Endothelial cell of umbilical vein (primary cell): Measurements from ENCODE around the gene ITSN2. TPM values are rescaled to one million over a fixed set of nuclear protein-coding genes. Genes with fewer than 3 reads are reported as not detected.

ENCODE experiments used
- BruUV-seq: library from RNA; stranded (reverse); fragments of 400-500 nt; replicated peaks from 2 replicates; lab custom pipeline; 2021; lab: Mats Ljungman, UMichigan
- CTCF ChIA-PET: fragments of 300-600, 350-600 bp; sonication (Branson Sonifier 250); formaldehyde crosslinking; loops from one replicate; lab custom pipeline; 2021; ENCODE audit warnings: antibody characterized with exemption, inconsistent platforms; lab: Charles Lee
- POLR2A ChIA-PET: fragments of 300-600, 350-600 bp; sonication (Branson Sonifier 250); formaldehyde crosslinking; loops from one replicate; lab custom pipeline; 2021; ENCODE audit warnings: antibody characterized with exemption, inconsistent platforms; lab: Charles Lee
- DNase-seq: peaks from one replicate; pipeline ENCODE4 v3.0.0-alpha.2; 2011; ENCODE audit warnings: low read depth, low spot score
- FAIRE-seq: peaks from 2 replicates; lab custom pipeline; 2011; peaks lifted over from hg19 to GRCh38; lab: Jason Lieb, UNC
- H2AFZ ChIP-seq: 2 replicates; pipeline ENCODE4 v1.6.0; 2012; ENCODE audit warnings: low read depth, low read length, control low read depth, inconsistent platforms
- H3K27ac ChIP-seq: 2 replicates; pipeline ENCODE4 v1.5.1; 2011; ENCODE audit warnings: low read depth, mild to moderate bottlenecking, control low read depth, low read length, moderate library complexity; ENCODE audit not compliant: insufficient read depth
- H3K27me3 ChIP-seq, 2 experiments: 2 replicates each; pipeline versions ENCODE4 v1.6.0 to v1.6.1; 2011; ENCODE audit warnings: low read length in 2 of 2, mixed read lengths in 1 of 2; ENCODE audit not compliant: control insufficient read depth in 2 of 2, insufficient read depth in 2 of 2
- H3K36me3 ChIP-seq, 2 experiments: 2 replicates in 1 of 2; 3 replicates in 1 of 2; pipeline ENCODE4 v1.5.1; 2011; ENCODE audit warnings: low read length in 2 of 2, mild to moderate bottlenecking in 1 of 2, moderate library complexity in 1 of 2; ENCODE audit not compliant: control insufficient read depth in 2 of 2, insufficient read depth in 2 of 2; ENCODE audit errors: extremely low read depth in 1 of 2
- H3K4me1 ChIP-seq: 3 replicates; pipeline ENCODE4 v1.5.1; 2011; ENCODE audit warnings: mild to moderate bottlenecking, low read length; ENCODE audit not compliant: control insufficient read depth, insufficient read depth; ENCODE audit errors: extremely low read depth
- H3K4me2 ChIP-seq: 2 replicates; pipeline ENCODE4 v1.6.1; 2011; ENCODE audit warnings: low read length, control low read depth, mixed read lengths; ENCODE audit not compliant: insufficient read depth
- H3K4me3 ChIP-seq, 3 experiments: fragments of 200-600 bp in 1 of 3; sonication (generic), shearing (Covaris generic) in 1 of 3; replicated peaks in 1 of 3; 2 replicates each; pipeline ENCODE4 v1.5.1; 2011 to 2016; ENCODE audit warnings: control low read depth in 3 of 3, low read length in 3 of 3, mild to moderate bottlenecking in 2 of 3, inconsistent platforms in 1 of 3, low read depth in 1 of 3, moderate library complexity in 1 of 3; ENCODE audit not compliant: insufficient read depth in 1 of 3
- H3K79me2 ChIP-seq: 2 replicates; pipeline ENCODE4 v1.6.0; 2012; ENCODE audit warnings: low read length, inconsistent platforms; ENCODE audit not compliant: control insufficient read depth, insufficient read depth
- H3K9ac ChIP-seq: replicated peaks from 2 replicates; pipeline ENCODE3; 2011; ENCODE audit warnings: low read length, control low read depth; ENCODE audit not compliant: insufficient read depth; ENCODE audit errors: extremely low read depth
- H3K9me1 ChIP-seq: replicated peaks from 3 replicates; pipeline ENCODE4 v1.6.0; 2011; ENCODE audit warnings: mild to moderate bottlenecking, low read length; ENCODE audit not compliant: control insufficient read depth, insufficient read depth; ENCODE audit errors: extremely low read depth
- H3K9me3 ChIP-seq: replicated peaks from 2 replicates; pipeline ENCODE4 v1.5.1; 2012; ENCODE audit warnings: low read length, inconsistent platforms; ENCODE audit not compliant: control insufficient read depth, insufficient read depth
- H4K20me1 ChIP-seq: replicated peaks from 2 replicates; pipeline ENCODE3; 2011; ENCODE audit warnings: mild to moderate bottlenecking, low read length; ENCODE audit not compliant: control insufficient read depth, insufficient read depth; ENCODE audit errors: extremely low read depth
- EZH2 ChIP-seq: IDR thresholded peaks from 2 replicates; pipeline ENCODE4 v1.6.1; 2012; ENCODE audit warnings: borderline replicate concordance, low read depth, mild to moderate bottlenecking, moderate library complexity, low read length, inconsistent platforms; ENCODE audit not compliant: severe bottlenecking
- FOS ChIP-seq: IDR thresholded peaks from 2 replicates; pipeline ENCODE4 v1.6.1; 2011; ENCODE audit warnings: mild to moderate bottlenecking, low read length, moderate library complexity, borderline replicate concordance; ENCODE audit not compliant: insufficient read depth
- GATA2 ChIP-seq: IDR thresholded peaks from 2 replicates; pipeline ENCODE4 v1.7.0; 2011; ENCODE audit warnings: low read depth, mild to moderate bottlenecking, moderate library complexity, mixed read lengths, low read length; ENCODE audit not compliant: insufficient read length, insufficient read depth
- JUN ChIP-seq: IDR thresholded peaks from 2 replicates; pipeline ENCODE4 v1.6.1; 2011; ENCODE audit warnings: borderline replicate concordance, low read depth; ENCODE audit not compliant: insufficient read length, insufficient read depth
- MYC ChIP-seq: IDR thresholded peaks from one replicate; pipeline ENCODE4 v1.6.1; 2011; ENCODE audit warnings: mild to moderate bottlenecking, low read depth, low read length
- POLR2A ChIP-seq: IDR thresholded peaks from 2 replicates; pipeline ENCODE4 v1.6.1; 2012; ENCODE audit warnings: low read depth, mild to moderate bottlenecking, control low read depth, low read length
- POLR2AphosphoS5 ChIP-seq: IDR thresholded peaks from 2 replicates; pipeline ENCODE4 v1.6.1; 2012; ENCODE audit warnings: low read depth, mild to moderate bottlenecking, control low read depth, low read length, moderate library complexity; ENCODE audit not compliant: insufficient read depth
- dilution Hi-C: fragments of 300-500 bp; cut with MboI; formaldehyde crosslinking; loops from one replicate; pipeline ENCODE4 v1.15.0; 2019; ENCODE audit warnings: low sequenced_read_pairs; ENCODE audit not compliant: extremely low pct_ligation_motif_present
- intact Hi-C: fragments of 100-400 bp; cut with micrococcal nuclease; formaldehyde crosslinking; loops from one replicate; pipeline ENCODE4 v1.10.0; 2022
- polyA plus RNA-seq, 4 experiments: library from polyadenylated mRNA; depleted of rRNA in 3 of 4; stranded (reverse) in 3 of 4; unstranded in 1 of 4; fragments of >200 nt; gene quantifications; 2 replicates each; pipeline versions ENCODE4 v1.2.1 to v1.2.3, GENCODE V29; 2011 to 2012; ENCODE audit warnings: missing spikeins in 1 of 4
- total RNA-seq: library from RNA; stranded (reverse); gene quantifications from 2 replicates; pipeline ENCODE4 v1.2.3, GENCODE V29; 2021
- TF ChIP-seq, protein P1 (sequence below): IDR thresholded peaks from 2 replicates; pipeline ENCODE4 v1.6.1; 2011; ENCODE audit not compliant: insufficient read depth, insufficient read length
- TF ChIP-seq, protein P2 (sequence below), 2 donors: IDR thresholded peaks; 1 replicate in 1 of 2; 2 replicates in 1 of 2; pipeline ENCODE4 v1.5.1; 2011; ENCODE audit warnings: low read length in 2 of 2, mild to moderate bottlenecking in 2 of 2, moderate library complexity in 2 of 2, control low read depth in 1 of 2, inconsistent platforms in 1 of 2, low read depth in 1 of 2; ENCODE audit not compliant: insufficient read depth in 1 of 2; ENCODE audit errors: extremely low read depth in 1 of 2

ITSN2 gene
- total and polyA plus RNA-seq, 2 donors (not counting 3 experiments of a cell fraction or from before 2014, with no cell fraction given): 30.5 to 56.8 TPM

GRCh38 chr2:24349097-24349496 is 11.2 kb downstream of the ITSN2 start:
- dilution Hi-C loops: no loop called here
- Histone ChIP-seq H4K20me1 (no peaks in the 10 kb centered on the region), H3K4me3 (no peak overlapping the region), H3K9ac (no peak overlapping the region), H3K4me2 (no peak overlapping the region), H2AFZ (no peak overlapping the region), H3K9me1 (no peaks in the 10 kb centered on the region), H3K27ac (no peak overlapping the region), H3K36me3 (no peaks in the 10 kb centered on the region), H3K9me3 (no peaks in the 10 kb centered on the region), H3K79me2 (peaks cover 88% of the 10 kb centered on the region), H3K4me1 (peaks cover 4% of the 10 kb centered on the region), H3K27me3 (no peaks in the 10 kb centered on the region)
- POLR2A ChIA-PET: no interaction called here
- FAIRE-seq (no peak), DNase-seq (no peak)
- TF ChIP-seq MYC (no peak), POLR2AphosphoS5 (no peak), FOS (no peak), GATA2 (no peak), EZH2 (no peak), POLR2A (no peak), JUN (no peak)
- TF ChIP-seq, protein P1, sequence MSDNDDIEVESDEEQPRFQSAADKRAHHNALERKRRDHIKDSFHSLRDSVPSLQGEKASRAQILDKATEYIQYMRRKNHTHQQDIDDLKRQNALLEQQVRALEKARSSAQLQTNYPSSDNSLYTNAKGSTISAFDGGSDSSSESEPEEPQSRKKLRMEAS: no peak
- TF ChIP-seq, protein P2, sequence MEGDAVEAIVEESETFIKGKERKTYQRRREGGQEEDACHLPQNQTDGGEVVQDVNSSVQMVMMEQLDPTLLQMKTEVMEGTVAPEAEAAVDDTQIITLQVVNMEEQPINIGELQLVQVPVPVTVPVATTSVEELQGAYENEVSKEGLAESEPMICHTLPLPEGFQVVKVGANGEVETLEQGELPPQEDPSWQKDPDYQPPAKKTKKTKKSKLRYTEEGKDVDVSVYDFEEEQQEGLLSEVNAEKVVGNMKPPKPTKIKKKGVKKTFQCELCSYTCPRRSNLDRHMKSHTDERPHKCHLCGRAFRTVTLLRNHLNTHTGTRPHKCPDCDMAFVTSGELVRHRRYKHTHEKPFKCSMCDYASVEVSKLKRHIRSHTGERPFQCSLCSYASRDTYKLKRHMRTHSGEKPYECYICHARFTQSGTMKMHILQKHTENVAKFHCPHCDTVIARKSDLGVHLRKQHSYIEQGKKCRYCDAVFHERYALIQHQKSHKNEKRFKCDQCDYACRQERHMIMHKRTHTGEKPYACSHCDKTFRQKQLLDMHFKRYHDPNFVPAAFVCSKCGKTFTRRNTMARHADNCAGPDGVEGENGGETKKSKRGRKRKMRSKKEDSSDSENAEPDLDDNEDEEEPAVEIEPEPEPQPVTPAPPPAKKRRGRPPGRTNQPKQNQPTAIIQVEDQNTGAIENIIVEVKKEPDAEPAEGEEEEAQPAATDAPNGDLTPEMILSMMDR (IDR thresholded peaks at IDR 0.05; ENCODE audit: extremely low read depth in 1 of 2, insufficient read depth in 1 of 2, low read depth in 1 of 2, low read length in 2 of 2): no peak
- CTCF ChIA-PET: interaction anchor here (1.2 to 1.4 kb wide), 2 partner anchors 9 to 11 kb away, joined by 4 to 6 read pairs; no protein-coding TSS in a partner anchor
- intact Hi-C loops: no loop called here
- no TSS peak for BruUV-seq
